GM08714 (cell line): ENCODE results near the gene MTG2.

Source experiments
- H3K4me3 ChIP-seq: fragments of 200-500 bp; sonication (Bioruptor generic); 2 replicates; pipeline ENCODE4 v1.5.1; 2014; ENCODE audit warnings: mild to moderate bottlenecking, low read length, inconsistent platforms
- ZNF274 ChIP-seq: IDR thresholded peaks from 2 replicates; pipeline ENCODE4 v1.6.1; 2012; ENCODE audit warnings: mild to moderate bottlenecking, low read depth, low read length

MTG2 gene

GRCh38 chr20:62246872-62247652, 64.2 kb downstream of the MTG2 start:
- TF ChIP-seq ZNF274: no peak
- H3K4me3 ChIP-seq: no peak overlapping the region

DNA sequence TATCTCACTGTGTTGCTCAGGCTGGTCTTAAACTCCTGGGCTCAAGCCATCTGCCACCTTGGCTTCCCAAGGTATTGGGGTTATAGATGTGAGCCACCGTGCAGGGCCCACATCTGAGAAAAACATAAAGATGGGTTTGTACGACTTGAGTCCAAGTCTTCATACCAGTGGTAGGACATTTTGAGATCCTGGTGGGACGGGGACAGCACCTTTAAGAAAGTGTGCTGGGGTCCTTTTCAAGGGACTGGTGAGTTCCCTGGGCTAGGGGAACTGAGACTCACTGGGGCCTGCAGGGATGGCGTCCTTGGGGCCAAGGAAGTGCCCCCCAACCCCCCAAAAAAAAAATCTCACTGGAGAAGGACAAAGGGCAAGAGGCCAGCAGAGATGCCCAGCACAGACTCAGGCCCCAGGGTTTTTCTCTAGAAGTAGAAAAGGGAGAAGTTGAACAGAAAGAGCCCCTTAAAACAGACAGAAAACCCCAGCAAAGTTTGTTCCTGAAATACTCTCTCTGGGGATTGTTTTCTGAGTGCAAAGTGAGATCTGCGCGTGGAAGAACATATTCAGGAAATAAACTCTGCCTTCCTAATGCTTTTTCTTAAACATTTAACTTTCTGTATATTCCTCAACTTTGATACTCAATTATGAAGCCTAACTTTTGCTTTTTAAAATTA, 66.2 kb downstream of the MTG2 start:
- no peak overlapping the region for H3K4me3 ChIP-seq
- no peak for TF ChIP-seq ZNF274

DNA sequence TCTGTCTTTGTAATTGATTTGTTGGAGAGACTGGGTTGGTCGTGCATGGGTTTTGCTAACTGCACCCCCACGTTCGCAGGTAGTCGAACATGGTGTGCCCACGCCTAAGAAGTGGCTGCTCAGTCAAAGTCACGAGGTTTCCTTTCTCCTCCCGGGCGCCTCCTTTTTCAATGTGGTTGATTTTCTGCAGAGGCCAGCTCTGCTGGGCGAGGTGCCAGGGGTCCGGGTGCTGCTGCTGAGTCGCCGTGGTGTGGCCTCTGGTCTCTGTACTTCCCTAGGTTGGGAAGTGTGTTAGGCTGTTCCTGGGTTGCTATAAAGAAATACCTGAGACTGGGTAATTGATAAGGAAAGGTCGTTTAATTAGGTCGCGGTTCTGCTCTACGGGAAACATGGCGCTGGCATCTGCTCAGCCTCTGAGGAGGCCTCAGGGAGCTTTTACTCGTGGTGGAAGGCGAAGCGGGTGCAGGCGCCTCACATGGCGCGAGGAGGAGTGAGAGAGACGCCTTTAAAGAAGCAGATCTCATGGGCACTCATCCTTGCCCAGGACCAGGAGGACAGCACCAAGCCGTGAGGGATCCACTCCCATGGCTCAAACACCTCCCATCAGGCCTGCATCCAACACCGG, 69.6 kb downstream of the MTG2 start:
- no peak overlapping the region for H3K4me3 ChIP-seq
- no peak for TF ChIP-seq ZNF274
